Spinal cord (tissue), 10 donors: ENCODE results near the gene THAP12. TPM values are rescaled to one million over a fixed set of nuclear protein-coding genes. Genes with fewer than 3 reads are reported as not detected.

ENCODE experiments used
- DNase-seq, 6 donors: peaks; one replicate each; pipeline versions ENCODE4 v3.0.0 to v3.0.0-alpha.2; 2013 to 2015; ENCODE audit warnings: low spot score in 6 of 6, low read depth in 4 of 6
- H3K27ac ChIP-seq: one replicate; pipeline ENCODE4 v1.5.1; 2013; ENCODE audit warnings: low read depth, low read length, control low read depth
- H3K27me3 ChIP-seq: one replicate; pipeline ENCODE4 v1.6.1; 2013; ENCODE audit warnings: low read length; ENCODE audit not compliant: control insufficient read depth, insufficient read depth
- H3K36me3 ChIP-seq: one replicate; pipeline ENCODE4 v1.6.1; 2013; ENCODE audit warnings: low read length; ENCODE audit not compliant: control insufficient read depth, insufficient read depth
- H3K4me1 ChIP-seq: one replicate; pipeline ENCODE4 v1.6.1; 2013; ENCODE audit warnings: low read length; ENCODE audit not compliant: control insufficient read depth, insufficient read depth
- H3K4me3 ChIP-seq: one replicate; pipeline ENCODE4 v1.5.1; 2013; ENCODE audit warnings: low read depth, low read length, control low read depth
- H3K9me3 ChIP-seq: one replicate; pipeline ENCODE4 v1.6.1; 2013; ENCODE audit warnings: low read length; ENCODE audit not compliant: control insufficient read depth, insufficient read depth
- WGBS: methylation state at CpG from one replicate; pipeline ENCODE4 v1.1.5; 2013; ENCODE audit warnings: missing lambda C conversion rate; ENCODE audit not compliant: insufficient coverage; 5-methylcytosine and 5-hydroxymethylcytosine counted together
- polyA plus RNA-seq, 2 donors: library from polyadenylated mRNA; unstranded; fragments of 120-200 nt; gene quantifications; one replicate each; pipeline ENCODE4 v1.2.1, GENCODE V29; 2013; ENCODE audit not compliant: insufficient read length in 2 of 2
- total RNA-seq, 2 donors: library from RNA; depleted of rRNA in 1 of 2; stranded (reverse); fragments of 120-200 nt in 1 of 2; fragments of >200 nt in 1 of 2; gene quantifications; one replicate each; pipeline versions ENCODE4 v1.2.3 to v1.2.4, GENCODE V29; 2013 to 2014
- donor health status: healthy.

The THAP12 gene
- total and polyA plus RNA-seq, 4 donors: 44.1 to 68.4 (median 63.2) TPM

DNA sequence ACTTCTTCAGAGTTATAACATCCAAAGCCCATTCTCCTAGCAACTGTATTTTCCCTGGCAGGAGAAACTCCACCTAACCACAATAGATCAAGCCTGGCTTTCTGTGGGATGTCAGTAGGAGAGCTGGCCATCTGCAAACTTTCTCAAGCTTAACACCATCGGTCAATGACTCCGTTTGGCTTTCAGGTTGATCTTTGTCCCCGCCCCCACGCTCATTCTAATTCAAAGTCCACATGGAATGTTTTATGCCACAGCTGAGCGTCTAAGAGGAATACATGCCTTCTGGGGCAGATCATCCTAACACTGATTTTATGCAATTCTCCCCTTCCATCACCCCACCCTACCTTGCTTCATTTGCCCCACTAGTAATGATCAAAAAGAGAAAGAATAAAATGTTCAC, 5.0 kb upstream of the THAP12 start:
- Histone ChIP-seq H3K4me1 (peaks cover 17% of the 10 kb centered on the region), H3K27me3 (no peaks in the 10 kb centered on the region), H3K9me3 (no peaks in the 10 kb centered on the region), H3K36me3 (no peaks in the 10 kb centered on the region), H3K27ac (no peak overlapping the region), H3K4me3 (no peak overlapping the region)
- 36% methylated on average over 4 of the region's 5 CpGs for WGBS
- DNase-seq: peak in 1 of 6 donors; percentile 24

DNA sequence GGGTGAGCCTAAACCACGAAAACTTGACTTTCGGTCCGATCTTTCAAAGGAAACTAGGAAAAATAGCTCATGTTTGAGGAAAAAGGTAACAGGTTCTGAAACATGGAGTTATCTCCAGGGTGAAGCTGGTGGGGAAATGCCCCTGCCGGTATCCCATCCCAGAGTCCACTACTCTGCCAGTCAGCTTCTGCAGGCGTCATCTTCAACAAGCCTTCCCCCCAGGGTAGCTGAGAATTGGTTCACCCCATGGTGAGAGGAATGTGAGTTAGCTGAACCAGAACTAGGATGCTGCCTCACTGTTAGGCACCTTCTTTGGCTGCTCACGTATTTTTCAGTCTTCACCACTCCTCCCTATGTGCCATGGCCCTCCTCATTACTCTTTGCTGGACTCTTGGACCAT, 1.3 kb upstream of the THAP12 start:
- Histone ChIP-seq H3K27ac (no peak overlapping the region), H3K36me3 (no peaks in the 10 kb centered on the region), H3K4me1 (peaks cover 28% of the 10 kb centered on the region), H3K27me3 (no peaks in the 10 kb centered on the region), H3K9me3 (no peaks in the 10 kb centered on the region), H3K4me3 (no peak overlapping the region)
- no peak for DNase-seq
- 77% methylated on average over 4 of the region's 6 CpGs for WGBS

DNA sequence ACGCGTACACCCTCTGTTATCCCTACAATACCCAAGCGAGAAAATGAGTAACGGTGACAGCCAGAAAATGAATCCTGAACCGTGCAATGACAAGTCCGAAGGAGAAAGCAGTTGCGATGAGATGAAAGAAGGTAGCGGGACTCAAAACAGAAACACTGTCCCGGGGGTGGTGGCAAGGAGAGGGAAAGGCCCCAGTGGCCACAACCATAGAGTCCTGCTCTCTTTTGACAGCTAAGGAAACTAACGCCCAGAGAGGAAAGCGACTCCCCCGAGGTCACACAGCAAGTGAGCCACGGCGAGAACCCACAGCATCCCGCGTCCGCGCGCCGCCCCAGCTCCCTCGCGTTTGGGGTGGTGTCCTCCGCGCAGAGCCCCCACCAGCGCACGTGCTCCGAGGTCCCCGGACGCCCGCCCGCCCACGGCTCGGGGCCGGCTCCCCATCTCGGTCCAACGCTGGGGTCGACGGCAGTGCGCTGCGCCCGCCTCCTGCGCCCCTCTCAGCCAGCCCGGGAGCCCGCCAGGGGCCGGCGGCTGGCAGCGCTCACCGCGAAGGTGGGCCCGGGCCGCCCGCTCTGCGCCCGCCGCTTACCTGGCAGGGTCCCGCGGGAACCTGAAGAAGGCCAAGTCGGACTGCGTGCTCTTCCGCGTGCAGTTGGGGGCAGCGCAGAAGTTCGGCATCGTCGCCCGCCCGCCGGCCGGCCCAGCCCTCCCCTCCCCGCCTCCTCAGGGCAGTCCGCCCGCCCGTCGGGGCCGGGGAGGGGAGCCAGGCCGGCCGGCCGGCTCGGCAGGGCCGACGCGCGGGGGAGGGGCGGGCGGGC, 564 bp downstream of the THAP12 start:
- Histone ChIP-seq H3K4me3 (peak overlapping the region; percentile 87), H3K9me3 (no peaks in the 10 kb centered on the region), H3K4me1 (peaks cover 25% of the 10 kb centered on the region), H3K27ac (no peak overlapping the region), H3K27me3 (no peaks in the 10 kb centered on the region), H3K36me3 (no peaks in the 10 kb centered on the region)
- under 1% methylated on average over 77 of the region's 85 CpGs for WGBS
- peak in 2 of 6 donors; percentile 22 to 57 for DNase-seq

DNA sequence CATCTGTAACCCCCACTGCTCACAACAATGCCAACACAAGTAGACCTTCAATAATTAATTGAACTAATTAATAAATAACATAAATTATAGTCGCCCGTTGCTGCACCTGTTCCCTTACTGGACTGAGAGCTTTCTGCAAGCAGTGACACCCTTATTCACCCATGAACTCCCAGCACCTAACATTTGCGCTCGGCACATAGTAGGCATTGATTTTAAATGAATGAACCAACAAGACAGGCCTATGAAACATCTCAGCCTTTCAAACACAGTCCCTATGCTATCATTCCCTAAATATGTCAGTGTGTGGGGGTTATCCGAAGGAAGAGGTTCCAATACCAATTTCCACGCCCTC, 1.1 kb downstream of the THAP12 start:
- H3K9me3 ChIP-seq: no peaks in the 10 kb centered on the region
- peaks cover 24% of the 10 kb centered on the region for H3K4me1 ChIP-seq
- no peaks in the 10 kb centered on the region for H3K36me3 ChIP-seq
- no peak overlapping the region for H3K27ac ChIP-seq
- DNase-seq: no peak
- peak overlapping the region; percentile 66 for H3K4me3 ChIP-seq
- WGBS: no CpG with 5 or more reads among the region's 6 CpGs
- no peaks in the 10 kb centered on the region for H3K27me3 ChIP-seq

DNA sequence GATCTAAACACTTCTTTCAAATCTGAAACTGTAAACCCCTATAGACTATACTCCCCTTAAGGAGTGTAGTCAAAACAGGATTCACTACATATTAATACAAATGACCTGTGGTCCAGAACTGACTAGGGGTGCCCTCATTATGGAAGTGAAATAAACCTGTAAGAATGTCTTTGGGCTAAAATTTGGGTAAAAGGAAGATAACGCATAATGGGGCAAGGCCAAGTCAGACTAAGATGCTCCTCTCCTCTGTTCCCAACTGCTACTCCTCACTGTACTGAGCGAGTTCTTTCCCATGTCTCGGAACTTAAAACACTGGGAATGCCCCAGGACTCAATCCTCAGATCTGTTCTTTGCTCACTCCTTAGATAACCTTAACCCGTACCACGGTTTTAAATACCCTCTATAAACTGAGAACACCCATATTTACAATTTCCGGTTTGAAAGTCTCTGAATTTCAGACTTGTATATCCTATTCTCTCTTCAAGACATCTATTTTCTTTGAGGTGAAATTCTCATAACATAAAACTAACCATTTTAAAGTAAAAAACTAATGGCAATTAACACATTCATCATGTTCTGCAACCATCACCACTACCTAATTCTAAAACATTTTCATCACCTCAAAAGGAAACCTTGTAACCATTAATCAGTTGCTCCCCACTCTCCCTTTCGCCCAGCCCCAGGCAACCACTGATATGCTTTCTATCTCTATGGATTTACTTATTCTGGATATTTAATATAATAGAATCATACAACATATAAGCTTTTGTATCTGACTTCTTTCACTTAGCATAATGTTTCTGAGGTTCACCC, 4.0 kb downstream of the THAP12 start:
- no peak for DNase-seq
- WGBS: 95% methylated on average over 4 of the region's 7 CpGs
- H3K36me3 ChIP-seq: no peaks in the 10 kb centered on the region
- H3K4me3 ChIP-seq: no peak overlapping the region
- H3K27ac ChIP-seq: no peak overlapping the region
- no peaks in the 10 kb centered on the region for H3K27me3 ChIP-seq
- peaks cover 12% of the 10 kb centered on the region for H3K4me1 ChIP-seq
- H3K9me3 ChIP-seq: no peaks in the 10 kb centered on the region

DNA sequence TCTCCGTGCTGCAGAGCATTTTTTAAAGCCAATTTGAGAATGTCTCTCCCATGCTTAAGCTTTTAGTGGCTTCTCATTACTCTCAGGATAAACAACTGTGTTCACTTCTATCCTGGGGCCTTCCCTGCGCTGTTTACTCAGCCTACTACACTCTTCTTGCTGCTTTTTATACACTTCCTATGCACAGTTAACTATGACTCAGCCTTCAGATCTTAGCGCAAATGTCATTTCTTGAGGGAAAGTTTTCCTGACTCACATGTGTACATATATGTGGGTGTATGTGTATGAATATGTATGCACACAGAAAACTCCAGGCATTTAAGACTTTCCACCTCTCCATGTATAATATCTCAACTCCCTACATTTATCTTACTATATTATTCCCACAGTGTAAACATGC, 9.8 kb downstream of the THAP12 start:
- H3K4me3 ChIP-seq: no peak overlapping the region
- no peak for DNase-seq
- no peaks in the 10 kb centered on the region for H3K27me3 ChIP-seq
- H3K4me1 ChIP-seq: peaks cover 4% of the 10 kb centered on the region
- no peaks in the 10 kb centered on the region for H3K36me3 ChIP-seq
- WGBS: 60% methylated on average over 1 of the region's 3 CpGs
- no peaks in the 10 kb centered on the region for H3K9me3 ChIP-seq
- no peak overlapping the region for H3K27ac ChIP-seq

DNA sequence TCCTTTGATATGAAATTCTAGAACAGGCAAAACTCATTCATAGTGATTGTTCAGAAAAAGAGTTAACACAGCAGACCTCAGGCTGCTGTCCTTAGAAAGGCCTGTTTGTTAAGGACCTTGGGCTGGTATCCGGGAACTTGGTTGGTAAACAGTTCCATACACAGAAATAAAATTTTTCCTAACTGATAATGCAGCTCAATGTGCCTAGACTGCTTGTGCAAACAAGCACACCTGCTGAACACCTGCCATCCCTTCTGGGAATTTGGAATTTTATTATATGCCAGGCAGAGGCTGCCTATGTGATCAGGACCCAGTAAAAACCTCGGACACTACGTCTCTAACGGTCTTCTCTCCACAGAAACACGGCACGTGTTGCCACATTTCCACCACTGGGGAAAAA, 11.5 kb downstream of the THAP12 start:
- Histone ChIP-seq H3K27ac (no peak overlapping the region), H3K9me3 (no peaks in the 10 kb centered on the region), H3K36me3 (no peaks in the 10 kb centered on the region), H3K4me3 (no peak overlapping the region), H3K27me3 (no peaks in the 10 kb centered on the region), H3K4me1 (peaks cover 4% of the 10 kb centered on the region)
- 91% methylated on average over 5 of the region's 6 CpGs for WGBS
- no peak for DNase-seq

DNA sequence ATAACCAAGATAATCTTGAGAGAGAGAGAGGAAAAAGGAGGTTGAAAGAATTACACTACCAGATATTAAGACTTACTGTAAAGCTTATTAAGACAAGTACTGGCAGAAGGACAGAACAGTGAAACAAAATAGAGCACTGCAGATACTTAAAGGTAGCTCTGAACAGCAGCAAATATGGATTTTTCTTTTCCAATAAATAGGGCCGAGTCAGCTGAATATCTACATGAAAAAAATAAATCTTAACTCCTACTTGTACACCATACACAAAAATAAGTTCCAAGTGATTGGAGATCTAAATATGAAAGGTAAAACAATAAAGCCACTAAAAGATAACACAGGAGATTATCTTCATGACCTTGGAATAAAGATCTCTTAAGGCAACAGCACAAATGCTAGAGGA, 12.4 kb downstream of the THAP12 start:
- Histone ChIP-seq H3K27me3 (no peaks in the 10 kb centered on the region), H3K9me3 (no peaks in the 10 kb centered on the region), H3K27ac (no peak overlapping the region), H3K4me1 (peaks cover 4% of the 10 kb centered on the region), H3K4me3 (no peak overlapping the region), H3K36me3 (peaks cover under 1% of the 10 kb centered on the region)
- DNase-seq: no peak
- WGBS: no CpG with 5 or more reads among the region's 1 CpG

DNA sequence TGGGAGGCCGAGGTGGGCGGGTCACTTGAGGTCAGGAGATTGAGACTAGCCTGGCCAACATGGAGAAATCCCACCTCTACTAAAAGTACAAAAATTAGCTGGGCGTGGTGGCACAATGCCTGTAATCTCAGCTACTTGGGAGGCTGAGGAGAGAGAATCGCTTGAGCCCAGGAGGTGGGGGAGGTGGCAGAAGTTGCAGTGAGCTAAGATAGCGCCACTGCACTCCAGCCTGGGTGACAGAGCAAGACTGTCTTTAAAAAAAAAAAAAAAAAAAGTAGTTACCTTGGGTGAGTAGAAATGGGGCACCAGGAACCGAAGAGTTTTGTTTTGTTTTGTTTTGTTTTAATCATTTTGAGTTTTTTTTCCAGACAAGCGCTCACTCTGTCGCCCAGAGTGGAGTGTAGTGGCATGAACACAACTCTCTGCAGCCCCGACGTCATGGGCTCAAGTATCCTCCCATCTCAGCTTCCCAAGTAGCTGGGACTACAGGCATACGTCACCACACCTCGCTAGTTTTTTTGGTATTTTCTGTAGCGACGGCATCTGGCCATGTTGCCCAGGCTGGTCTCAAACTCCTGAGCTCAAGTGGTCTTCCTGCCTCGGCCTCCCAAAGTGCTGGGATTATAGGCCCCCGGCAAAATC, 15.8 kb downstream of the THAP12 start:
- 93% methylated on average over 10 of the region's 16 CpGs for WGBS
- Histone ChIP-seq H3K36me3 (peaks cover 2% of the 10 kb centered on the region), H3K27ac (no peak overlapping the region), H3K9me3 (no peaks in the 10 kb centered on the region), H3K4me1 (no peaks in the 10 kb centered on the region), H3K27me3 (no peaks in the 10 kb centered on the region), H3K4me3 (no peak overlapping the region)
- no peak for DNase-seq
